IPS-NIHi11 (cell line): ENCODE measurements around the gene LRRC71.

Experiments
- DNase-seq: peaks from one replicate; pipeline ENCODE4 v3.0.0; 2012; ENCODE audit warnings: mixed read lengths, low spot score

LRRC71 gene

DNA sequence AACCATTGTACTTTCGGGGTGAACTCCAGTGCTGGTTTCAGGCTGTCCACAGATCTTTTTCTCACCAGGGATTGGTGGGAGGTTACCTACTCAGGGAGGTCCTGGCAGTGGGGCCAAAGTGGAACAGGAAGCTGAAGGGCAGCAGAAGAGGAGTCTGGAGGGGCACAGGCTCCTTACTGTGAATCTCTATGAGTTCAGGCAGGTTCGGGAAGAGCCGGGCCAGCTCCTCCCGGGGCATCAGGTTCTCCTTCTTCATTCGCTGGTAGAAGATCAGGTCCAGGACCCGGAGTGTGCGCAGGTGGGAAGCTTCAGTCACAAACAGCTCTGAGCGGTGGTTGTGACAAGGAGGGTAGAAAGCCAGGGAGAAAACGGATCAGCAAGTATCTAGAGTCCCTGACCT lies 26.7 kb downstream of the LRRC71 start:
- DNase-seq = no peak

DNA sequence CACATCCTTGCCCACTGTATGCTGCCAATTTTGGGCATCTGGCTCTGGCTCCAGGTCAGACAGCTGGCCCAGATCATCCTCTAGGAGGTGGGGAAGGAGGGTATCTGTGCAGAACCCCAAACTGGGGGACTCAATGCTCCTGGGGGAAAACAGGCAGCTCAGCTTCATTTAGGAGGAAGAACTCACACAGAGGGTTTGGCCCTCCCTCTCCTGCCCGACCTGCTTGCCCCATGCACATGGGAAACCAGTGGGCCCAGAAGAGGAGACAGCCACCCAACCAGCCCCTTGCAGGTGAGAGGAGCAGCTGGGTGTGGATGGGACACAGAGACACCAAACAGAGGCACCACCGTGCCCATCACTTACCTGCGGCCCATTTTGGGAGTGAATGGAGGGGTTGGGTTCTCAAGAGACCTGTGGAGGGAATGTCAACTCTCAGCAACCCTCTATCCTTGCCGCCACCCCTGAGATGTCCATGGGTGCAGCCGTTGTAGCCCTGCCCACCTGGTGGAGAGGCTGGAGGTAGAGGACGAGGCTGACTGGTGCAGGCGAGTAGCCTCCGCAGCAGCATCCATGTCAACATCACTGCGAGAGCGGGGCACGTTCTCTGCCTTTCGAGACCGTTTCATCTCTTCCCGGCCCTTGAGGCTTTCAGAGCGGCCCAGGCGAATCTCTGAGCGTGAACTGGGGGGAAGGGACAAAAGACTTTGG lies 27.5 kb downstream of the LRRC71 start:
- no peak for DNase-seq

DNA sequence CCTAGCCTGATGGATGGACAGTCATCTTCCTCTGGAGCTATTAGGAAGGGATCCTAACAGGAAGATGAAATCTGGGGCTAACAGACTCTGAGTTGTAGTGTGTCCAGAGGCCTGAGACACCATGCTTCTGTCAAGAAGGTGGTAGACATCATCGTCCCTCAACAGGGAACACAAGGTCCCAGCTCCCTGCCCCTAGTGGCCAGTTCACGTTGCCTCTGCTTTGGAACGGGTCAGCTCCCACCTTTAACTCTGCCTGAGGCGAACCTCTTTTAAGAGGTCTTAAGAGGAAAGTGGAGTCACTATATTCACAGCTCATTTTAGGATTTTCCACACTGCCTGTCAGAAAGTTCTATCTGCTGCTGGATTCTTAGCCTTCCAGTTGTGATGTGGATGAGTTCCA lies 28.3 kb downstream of the LRRC71 start:
- peak; percentile 54 for DNase-seq

DNA sequence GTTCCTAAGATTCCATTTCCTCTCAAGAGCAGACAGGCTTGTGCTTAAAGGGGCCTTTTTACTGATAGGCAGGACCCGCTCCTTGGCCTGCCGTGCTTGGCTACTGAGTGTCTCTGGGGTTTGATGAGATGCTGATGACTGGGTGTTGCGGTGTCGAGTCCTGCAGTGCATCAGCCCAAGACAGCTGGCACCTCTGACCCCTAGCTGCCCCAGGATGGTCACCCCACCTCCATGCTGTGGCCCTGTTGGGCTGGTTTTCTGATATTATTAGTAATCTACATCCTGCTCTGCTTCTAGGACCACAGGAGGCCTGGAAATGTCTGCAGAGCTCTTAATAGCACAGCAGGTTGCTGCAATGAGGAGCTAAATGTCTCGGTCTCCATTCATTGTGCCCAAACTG lies 28.7 kb downstream of the LRRC71 start:
- no peak for DNase-seq

DNA sequence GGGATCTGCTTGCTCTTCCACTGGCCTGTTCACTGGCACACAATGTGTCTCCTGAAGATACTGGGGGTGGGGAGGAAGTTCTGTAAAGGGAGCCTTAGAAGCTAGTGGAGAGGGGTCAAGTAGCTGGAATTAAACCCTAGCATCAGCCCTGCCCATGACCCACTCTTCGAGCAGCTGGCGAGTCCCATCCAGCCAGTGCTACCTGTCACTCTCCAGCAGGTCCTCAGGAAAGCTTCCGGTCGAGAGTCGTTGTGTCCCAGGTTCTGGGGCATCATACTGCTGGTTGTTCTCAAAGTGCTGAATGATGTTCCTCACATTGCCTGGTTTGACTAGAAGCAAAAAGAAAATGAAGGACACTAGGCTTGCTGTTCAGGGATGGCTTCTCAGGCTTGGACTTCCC lies 30.9 kb downstream of the LRRC71 start:
- no peak for DNase-seq

DNA sequence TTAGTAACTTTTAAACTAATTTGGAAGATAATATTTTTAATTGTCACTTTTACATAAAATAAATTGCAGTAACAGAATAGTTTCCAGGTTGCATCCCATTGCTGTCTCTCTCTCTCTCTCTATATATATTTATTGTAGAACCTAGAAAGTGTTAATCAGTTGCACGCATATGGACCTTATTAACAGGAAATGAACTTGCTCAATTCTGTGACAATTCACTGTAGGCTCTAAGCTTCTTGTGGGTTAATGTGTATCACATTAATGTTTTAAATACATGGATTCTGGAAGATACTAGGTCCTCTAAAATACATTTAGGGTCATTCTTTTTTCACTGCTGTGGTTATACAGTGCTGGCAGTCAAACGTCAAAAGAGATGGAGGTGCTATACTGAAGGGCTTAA lies 33.1 kb downstream of the LRRC71 start:
- DNase-seq = no peak

DNA sequence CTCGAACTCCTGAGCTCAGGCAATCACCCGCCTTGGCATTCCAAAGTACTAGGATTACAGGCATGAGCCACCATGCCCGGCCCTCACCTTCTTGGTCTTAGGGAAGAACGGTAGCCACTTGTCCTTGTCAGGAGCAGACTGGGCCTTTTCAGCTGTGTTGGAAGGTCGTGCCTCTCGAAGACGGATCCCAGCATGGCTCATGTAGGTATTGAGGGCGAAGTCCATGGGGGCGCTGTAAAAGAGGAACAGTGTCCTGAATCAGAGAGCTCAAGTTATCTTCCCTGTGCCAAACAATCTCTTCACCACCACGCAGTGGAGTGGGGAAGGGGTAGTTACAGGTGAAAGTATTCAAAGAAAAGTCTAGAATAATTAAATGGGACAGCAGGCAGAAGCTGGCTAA lies 35.9 kb downstream of the LRRC71 start:
- DNase-seq = no peak

DNA sequence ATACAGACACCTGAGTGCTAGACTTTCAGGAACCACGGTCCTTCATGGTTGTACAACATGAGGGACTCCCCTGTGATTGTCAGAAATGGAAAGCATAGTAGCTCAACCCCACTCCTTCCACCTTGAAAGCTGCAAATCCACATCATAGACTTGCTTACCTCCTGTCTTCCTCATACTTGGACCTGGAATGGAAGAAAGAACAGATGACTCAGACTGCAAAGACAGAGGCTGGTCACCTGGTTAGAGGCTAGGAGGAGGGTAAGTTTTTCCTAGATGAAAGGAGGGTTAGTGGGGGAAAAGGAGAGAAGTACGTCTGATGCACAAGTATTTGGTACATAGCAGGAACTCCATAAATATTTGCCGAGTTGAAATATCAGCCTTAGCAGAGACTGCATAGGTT lies 37.2 kb downstream of the LRRC71 start:
- no peak for DNase-seq

DNA sequence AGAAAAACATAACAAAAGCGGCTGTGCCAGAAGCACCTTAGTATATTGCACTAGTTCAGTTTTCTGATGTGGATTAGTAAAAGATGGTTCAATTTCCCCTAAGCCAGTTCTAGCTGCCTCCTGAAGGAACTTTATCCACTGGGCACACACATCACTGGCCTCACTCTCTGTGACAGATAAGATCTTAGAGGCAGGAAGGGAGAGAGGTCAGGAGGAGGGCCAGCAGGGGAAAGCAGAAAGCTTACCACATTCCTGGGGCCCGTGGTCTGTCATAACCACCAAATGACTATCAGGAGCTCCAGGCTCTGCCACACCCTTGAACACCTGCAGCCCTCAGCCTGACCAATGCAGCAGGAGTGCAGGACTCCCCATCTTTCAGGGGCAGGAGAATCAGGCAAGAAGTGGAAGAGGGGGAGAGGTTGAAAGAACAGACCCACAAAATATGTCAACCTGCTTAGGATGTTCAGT lies 37.8 kb downstream of the LRRC71 start:
- DNase-seq = no peak

DNA sequence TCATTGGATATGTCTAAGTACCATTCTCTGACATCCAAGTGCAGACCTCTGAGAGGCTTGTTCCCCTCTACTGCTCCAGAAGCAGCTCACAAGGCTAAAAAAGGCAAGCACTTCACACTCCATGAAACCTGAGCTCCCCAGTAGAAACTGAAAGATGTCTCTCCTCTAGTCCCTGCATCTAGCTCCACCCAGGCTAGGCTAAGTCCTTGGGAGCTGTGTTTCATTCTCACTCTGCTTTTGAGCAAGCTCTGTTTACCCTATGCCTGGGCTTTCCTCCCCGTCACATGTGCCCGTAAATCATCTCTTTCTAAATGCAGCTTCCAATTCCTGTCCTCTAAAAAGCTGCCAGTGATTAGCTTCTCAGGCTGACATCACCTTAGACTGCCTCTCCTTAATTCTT lies 39.0 kb downstream of the LRRC71 start:
- peak; percentile 29 for DNase-seq

DNA sequence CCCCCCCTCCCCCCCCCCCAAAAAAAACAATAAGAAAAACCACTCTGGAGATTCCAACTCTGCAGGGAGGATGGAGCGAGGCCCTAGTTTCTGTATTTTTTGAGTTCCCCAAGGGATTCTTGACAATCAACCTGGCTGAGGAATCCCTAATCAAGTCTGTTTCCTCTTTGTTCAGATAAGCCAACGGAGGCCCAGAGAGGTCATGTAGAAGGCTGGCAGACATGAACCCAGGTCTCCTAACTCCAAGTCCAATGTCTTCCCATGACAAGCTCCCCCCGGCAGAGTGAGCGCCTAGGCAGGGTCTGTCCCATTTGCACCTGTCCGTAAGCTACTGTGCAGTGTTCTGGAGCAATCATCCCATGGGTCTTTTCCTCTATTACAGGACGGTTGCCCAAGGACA lies 39.5 kb downstream of the LRRC71 start:
- no peak for DNase-seq

DNA sequence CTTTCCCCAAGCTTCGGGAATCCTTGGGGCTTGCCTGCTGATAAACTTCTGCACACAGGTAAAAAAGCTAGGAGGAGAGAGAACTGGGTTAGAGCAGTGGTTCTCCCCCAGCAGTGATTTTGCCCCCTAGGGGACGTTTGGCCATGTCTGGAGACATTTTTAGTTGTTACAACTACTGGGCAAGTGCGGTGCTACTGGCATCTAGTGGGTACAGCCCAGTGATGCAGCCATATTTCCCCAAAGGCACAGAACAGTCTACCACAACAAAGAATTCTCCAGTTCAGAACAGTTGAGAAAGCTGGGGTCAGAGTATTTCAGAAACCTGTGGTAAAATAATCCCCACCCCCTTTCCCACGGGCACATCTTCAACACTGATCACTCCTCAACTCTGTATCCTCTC lies 41.3 kb downstream of the LRRC71 start:
- DNase-seq = no peak

DNA sequence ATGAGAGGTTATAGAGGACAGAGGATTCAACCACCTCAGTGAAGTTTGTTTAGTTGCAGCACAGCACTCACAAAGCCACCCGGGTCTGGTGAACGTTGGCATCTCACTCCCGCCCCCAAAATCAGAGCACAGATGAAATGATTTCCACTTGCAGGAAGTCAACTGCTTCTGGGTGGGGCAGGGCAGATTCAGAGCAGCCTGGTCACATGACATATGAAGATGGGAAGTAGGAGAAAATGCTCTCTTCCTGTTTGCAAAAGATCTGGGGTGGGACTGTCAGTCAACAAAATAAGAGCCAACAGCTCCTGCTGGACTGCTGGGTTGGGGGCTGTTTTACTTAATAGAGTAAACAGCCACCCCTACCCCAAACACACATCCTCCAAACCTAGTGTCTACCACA lies 43.2 kb downstream of the LRRC71 start:
- no peak for DNase-seq

DNA sequence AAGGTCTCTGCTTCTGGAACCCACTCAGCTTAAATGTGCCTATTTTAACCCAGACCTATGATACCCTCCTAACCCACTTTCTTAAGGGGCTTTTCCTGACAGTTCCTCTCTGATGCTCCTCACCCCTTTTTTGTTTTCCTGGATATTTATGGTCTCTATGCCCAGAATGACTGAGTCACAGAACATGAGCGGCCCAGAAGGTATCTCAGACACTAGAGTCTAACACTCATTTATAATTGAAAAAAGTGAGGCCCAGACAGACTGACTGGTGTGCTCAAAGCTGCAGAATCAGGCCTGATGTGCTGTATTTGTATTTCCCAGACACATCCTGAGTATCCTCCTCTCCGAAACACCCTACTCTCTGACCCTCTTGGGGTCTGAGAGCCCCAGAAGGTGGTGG lies 44.0 kb downstream of the LRRC71 start:
- DNase-seq = no peak

DNA sequence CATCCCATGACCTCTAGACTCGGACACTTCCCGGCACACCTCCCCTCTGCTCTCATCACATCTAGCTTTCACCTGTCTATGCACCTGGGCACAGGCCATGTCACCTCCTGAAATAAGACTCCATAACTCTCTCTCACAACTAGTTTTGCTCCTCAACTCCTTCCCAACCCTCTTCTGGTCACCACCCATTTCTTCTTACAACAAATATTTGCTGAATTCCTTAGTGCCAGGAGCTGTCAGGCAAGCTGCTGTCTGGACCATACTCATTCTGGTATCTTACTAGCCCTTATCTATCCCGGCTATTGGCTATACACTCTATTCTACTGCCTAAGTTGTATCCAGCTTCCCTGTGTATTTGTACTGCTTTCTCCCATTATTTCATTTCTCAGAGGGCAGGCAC lies 49.1 kb downstream of the LRRC71 start:
- no peak for DNase-seq

DNA sequence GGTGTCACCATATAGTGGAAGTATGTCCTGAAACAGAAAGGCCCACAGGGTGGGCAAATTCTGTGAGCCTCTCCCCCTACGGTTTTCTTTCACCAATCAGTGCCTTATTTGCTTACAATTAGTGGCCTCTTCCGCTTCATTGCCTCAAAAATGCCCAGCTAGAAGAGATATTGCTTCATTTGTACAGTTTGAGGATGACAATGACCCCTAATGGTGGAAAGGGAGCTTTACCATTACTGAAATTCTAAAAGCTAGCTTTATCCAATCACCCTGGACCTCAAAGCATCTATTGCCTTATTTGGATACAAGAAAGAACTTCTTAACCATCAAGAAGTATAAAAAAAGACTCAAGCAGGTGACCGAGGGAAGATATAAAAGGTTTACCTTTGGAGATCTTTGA lies 49.6 kb downstream of the LRRC71 start:
- DNase-seq = no peak

DNA sequence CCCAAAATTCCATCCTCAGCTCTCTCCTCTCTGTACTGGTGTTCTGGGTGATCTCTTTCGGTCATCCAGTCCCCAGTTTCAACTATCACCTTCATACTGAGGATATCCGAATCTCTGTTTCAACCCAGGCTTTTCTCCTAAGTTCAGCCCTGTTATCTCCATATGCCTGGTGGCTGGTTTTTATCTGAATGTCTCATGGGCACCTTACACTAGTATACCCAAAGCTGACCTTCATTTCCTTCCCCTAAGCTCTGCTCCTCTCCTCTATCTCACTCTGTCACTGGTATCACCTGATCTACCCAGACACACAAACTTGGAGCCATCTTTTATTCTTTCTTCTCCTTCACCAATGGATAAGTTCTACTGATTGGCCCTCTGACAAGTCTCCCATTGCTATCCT lies 53.0 kb downstream of the LRRC71 start:
- DNase-seq = no peak

DNA sequence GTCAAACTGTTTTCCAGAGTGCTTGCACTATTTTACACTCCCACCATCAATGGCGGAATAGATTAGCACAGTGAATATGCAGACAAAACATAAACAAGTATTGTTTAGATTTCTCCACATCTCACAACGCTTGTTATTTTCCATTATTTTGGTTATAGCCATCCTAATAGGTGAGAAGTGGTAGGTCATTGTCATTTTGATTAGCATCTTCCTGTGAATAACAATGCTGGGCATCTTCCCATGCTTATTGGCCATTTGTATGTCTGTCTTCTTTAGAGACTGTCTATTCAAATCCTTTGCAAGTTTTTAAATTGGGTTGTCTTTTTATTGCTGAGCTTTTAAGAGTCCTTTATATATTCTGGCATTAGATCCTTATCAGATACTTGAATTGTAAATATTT lies 54.7 kb downstream of the LRRC71 start:
- DNase-seq = no peak

DNA sequence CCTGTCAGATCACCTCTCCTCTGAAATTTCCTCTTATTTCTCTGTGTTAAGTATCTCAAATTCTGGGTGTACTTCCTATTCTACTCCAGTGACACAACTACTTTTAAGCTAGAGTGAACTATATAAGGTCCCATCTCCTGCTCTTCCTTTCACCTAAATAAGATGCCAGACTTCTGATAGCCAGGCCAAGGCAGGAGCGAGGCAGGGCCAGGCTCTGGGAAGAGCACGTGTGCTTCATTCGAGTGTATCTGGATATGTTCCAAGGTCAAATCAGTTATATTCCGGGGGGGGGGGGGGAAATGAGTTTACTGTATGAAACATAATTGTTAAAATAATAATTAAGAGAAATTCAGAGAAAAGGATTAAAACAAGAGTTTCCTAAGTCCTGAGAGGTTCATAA lies 60.1 kb downstream of the LRRC71 start:
- no peak for DNase-seq
